Measurements from ENCODE around the gene CPM. TPM values are rescaled to one million over a fixed set of nuclear protein-coding genes. Genes with fewer than 3 reads are reported as not detected.
"Not testable (repeated sequence)": the region's sequence is repeated elsewhere in the genome, so short reads cannot be mapped to it uniquely, and the experiment has no call there.

CPM gene
- total RNA-seq, 4 donors from 2014 or later: 59.0 to 120 (median 79.7) TPM

- Histone ChIP-seq H3K4me3 (no peak overlapping the region), H3K4me1 (no peaks in the 10 kb centered on the region), H3K27ac (no peak overlapping the region), H3K27me3 (no peaks in the 10 kb centered on the region), H3K9me3 (no peaks in the 10 kb centered on the region), H3K36me3 (peaks cover 41% of the 10 kb centered on the region)
- DNase-seq (ENCODE audit: low spot score in 2 of 2): no peak
- TF ChIP-seq EP300 (IDR thresholded peaks at IDR 0.05): no peak
- TF ChIP-seq CTCF (IDR thresholded peaks at IDR 0.05): no peak
- no peak for TF ChIP-seq POLR2AphosphoS5 (IDR thresholded peaks at IDR 0.05)
- TF ChIP-seq POLR2A (IDR thresholded peaks at IDR 0.05): no peak
- 46% methylated on average over 2 of the region's 2 CpGs for WGBS
Measured at GRCh38 chr12:68842784-68843567, 90.0 kb downstream of the CPM start.

DNA sequence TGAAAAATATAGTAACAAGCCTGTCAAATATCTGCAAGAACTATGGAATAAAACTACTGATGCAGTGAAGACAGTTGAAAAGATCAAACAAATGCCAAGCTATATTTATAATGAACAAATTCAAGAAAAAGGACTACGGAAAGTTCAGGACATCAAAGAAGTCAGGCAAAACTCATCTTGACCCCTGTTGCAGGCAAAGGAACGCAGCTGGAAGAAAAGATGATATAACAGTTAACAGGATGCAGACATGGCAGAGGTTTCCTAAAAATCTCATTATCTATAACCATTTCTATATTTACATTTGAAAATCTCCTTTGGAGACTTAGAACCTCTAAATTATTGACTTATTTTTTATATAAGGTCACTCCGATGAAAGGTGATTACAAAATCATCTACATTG is 90.8 kb downstream of the CPM start:
- Histone ChIP-seq H3K9me3 (no peaks in the 10 kb centered on the region), H3K27ac (no peak overlapping the region), H3K36me3 (peaks cover 48% of the 10 kb centered on the region), H3K27me3 (no peaks in the 10 kb centered on the region), H3K4me1 (no peaks in the 10 kb centered on the region), H3K4me3 (no peak overlapping the region)
- no peak for TF ChIP-seq CTCF (IDR thresholded peaks at IDR 0.05)
- no peak for TF ChIP-seq EP300 (IDR thresholded peaks at IDR 0.05)
- no peak for TF ChIP-seq POLR2AphosphoS5 (IDR thresholded peaks at IDR 0.05)
- TF ChIP-seq POLR2A (IDR thresholded peaks at IDR 0.05): no peak
- no peak for DNase-seq (ENCODE audit: low spot score in 2 of 2)
- 91% methylated on average over 3 of the region's 3 CpGs for WGBS

GRCh38 chr12:68841717-68842116 is 91.3 kb downstream of the CPM start:
- Histone ChIP-seq H3K36me3 (peaks cover 52% of the 10 kb centered on the region), H3K4me3 (no peak overlapping the region), H3K9me3 (no peaks in the 10 kb centered on the region), H3K27me3 (no peaks in the 10 kb centered on the region), H3K27ac (no peak overlapping the region), H3K4me1 (no peaks in the 10 kb centered on the region)
- 93% methylated on average over 2 of the region's 2 CpGs for WGBS
- TF ChIP-seq POLR2AphosphoS5 (IDR thresholded peaks at IDR 0.05) (no peak), POLR2A (IDR thresholded peaks at IDR 0.05) (no peak), CTCF (IDR thresholded peaks at IDR 0.05) (no peak), EP300 (IDR thresholded peaks at IDR 0.05) (no peak)
- no peak for DNase-seq (ENCODE audit: low spot score in 2 of 2)

- H3K4me1 ChIP-seq; DNase-seq (ENCODE audit: low spot score in 2 of 2); H3K4me3 ChIP-seq; H3K27ac ChIP-seq; H3K9me3 ChIP-seq; H3K27me3 ChIP-seq: not testable (repeated sequence)
- WGBS: 94% methylated on average over 5 of the region's 5 CpGs
- peaks cover 57% of the 10 kb centered on the region for H3K36me3 ChIP-seq
Measured at GRCh38 chr12:68841175-68841574, 91.8 kb downstream of the CPM start.

GRCh38 chr12:68839183-68840147 is 93.5 kb downstream of the CPM start:
- no peaks in the 10 kb centered on the region for H3K9me3 ChIP-seq
- H3K27ac ChIP-seq: no peak overlapping the region
- no peaks in the 10 kb centered on the region for H3K4me1 ChIP-seq
- no peaks in the 10 kb centered on the region for H3K27me3 ChIP-seq
- peaks cover 67% of the 10 kb centered on the region for H3K36me3 ChIP-seq
- WGBS: 58% methylated on average over 2 of the region's 2 CpGs
- no peak for DNase-seq (ENCODE audit: low spot score in 2 of 2)
- no peak for TF ChIP-seq EP300 (IDR thresholded peaks at IDR 0.05)
- no peak for TF ChIP-seq CTCF (IDR thresholded peaks at IDR 0.05)
- TF ChIP-seq POLR2A (IDR thresholded peaks at IDR 0.05): no peak
- TF ChIP-seq POLR2AphosphoS5 (IDR thresholded peaks at IDR 0.05): no peak
- no peak overlapping the region for H3K4me3 ChIP-seq
